ENCODE results near the gene MED28.
A peak's percentile ranks its signal among the peaks of the same experiment; 100 is the strongest.
"Not testable (repeated sequence)": the region's sequence is repeated elsewhere in the genome, so short reads cannot be mapped to it uniquely, and the experiment has no call there.

The MED28 gene

GRCh38 chr4:17619416-17620105, 5.1 kb downstream of the MED28 start:
- no peak for DNase-seq

DNA sequence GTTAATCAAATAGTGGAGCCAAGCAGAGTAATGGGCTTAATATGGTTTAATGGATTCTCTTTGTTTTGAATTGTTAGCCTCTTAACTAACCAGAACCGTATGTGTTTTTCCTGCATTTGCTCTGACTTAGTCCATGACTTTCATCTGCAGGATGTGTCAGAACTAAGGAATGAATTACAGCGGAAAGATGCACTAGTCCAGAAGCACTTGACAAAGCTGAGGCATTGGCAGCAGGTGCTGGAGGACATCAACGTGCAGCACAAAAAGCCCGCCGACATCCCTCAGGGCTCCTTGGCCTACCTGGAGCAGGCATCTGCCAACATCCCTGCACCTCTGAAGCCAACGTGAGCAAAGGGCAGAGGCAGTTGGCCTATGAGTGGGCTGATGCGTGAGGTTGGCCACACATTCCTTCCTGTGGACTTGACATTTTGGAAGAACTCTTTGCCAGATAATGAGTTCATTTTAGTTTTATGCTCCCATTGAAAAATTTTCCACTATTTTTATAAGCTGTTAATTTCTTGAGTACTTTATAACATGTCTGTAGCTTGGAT, 9.1 kb downstream of the MED28 start:
- DNase-seq, result no peak

- no peak for DNase-seq
These were observed 10.4 kb downstream of the MED28 start for GRCh38 chr4:17624821-17625220.

- no peak for DNase-seq
These were observed 15.8 kb downstream of the MED28 start for GRCh38 chr4:17630228-17630627.

DNA sequence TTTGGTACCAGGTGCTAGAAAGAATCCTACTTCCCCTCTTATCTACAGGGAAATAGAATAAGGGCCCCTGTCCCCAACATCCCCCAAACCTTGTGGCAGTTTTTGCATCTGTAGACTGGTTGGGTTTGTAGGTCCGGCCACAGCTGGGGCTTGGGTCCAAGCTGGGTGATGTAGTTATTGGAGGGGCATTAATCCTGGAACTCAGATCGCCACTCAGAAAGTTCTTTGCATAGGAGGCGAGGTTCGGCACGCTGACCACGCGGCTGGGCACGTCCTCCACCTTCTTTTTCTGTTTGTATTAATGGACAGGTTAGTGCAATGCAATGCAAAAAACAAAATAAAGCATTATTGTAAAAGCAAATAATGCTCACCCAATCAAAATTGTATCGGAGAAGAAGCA, 19.2 kb downstream of the MED28 start:
- no peak for DNase-seq

GRCh38 chr4:17635056-17635455, 20.6 kb downstream of the MED28 start:
- no peak for DNase-seq

GRCh38 chr4:17636341-17636695, 21.9 kb downstream of the MED28 start:
- no peak for DNase-seq

- DNase-seq, result peak; percentile 57
These were observed 22.5 kb downstream of the MED28 start for GRCh38 chr4:17636696-17637622.

DNA sequence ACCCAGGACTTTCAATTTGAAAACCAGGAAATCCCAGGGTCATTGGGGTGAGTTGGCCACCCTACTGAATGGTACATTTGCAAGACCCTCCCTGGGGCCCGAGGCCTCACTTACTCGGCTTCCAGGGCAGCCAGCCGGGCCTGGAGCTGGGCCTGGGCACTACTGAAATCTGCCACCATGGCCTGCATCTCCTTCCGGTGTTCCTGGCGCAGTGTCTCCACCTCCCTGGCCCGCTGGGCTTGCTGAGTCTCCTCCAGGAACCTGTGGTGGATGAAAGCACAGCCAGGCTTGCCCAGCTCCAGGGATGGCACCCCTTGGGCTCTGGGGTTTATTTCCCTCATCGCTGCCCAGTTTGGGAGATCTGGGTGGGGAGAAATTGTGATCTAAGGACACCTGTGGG, 24.7 kb downstream of the MED28 start:
- DNase-seq, result no peak

- DNase-seq, result no peak
These were observed 27.9 kb downstream of the MED28 start for GRCh38 chr4:17642398-17642783.

GRCh38 chr4:17646693-17647092, 32.3 kb downstream of the MED28 start:
- no peak for DNase-seq

DNA sequence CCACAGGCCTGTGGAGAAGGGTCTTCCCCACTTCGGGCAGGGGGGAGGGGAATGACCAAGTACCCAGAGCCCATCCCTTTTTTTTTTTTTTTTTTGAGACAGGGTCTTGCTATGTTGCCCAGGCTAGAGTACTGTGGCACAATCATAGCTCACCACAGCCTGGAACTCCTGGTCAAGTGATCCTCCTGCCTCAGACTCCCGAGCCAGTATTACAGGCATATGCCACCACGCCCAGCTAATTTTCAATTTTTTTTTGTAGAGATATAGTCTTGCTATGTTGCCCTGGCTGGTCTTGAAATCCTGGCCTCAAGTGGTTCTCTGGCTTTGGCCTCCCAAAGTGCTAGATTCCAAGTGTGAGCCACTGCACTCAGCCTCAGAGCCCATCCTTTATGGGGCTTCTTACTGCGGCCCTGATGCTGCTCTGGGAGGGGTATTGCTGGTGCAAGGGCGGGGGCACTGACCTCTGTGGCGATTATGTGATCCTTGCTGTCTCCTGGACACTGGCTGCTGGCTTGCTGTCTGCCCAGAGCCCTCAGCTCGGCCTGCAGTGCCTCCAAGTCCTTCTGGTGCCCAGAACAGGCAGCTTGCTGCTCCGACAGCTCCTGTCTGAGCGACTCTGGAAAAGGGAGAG, 32.9 kb downstream of the MED28 start:
- no peak for DNase-seq

DNA sequence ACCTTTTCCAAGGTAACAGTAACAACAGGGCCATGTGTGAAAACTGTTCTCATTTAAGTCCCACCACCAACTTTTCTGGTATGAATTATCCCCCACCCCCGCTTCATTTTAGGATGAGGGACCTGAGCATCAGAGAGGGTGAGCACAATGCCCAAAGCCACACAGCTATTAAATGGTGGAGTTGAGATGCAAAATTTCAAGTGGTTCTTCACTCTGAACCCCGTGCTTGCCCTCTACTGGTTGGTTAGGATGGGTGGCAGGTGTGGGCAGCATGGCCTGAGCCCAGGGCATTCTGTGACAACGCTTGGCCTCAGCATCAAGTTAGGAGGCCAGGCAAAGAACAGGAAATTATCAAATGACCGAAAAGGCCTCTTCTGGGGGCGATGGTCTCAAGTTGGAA, 33.5 kb downstream of the MED28 start:
- no peak for DNase-seq

DNA sequence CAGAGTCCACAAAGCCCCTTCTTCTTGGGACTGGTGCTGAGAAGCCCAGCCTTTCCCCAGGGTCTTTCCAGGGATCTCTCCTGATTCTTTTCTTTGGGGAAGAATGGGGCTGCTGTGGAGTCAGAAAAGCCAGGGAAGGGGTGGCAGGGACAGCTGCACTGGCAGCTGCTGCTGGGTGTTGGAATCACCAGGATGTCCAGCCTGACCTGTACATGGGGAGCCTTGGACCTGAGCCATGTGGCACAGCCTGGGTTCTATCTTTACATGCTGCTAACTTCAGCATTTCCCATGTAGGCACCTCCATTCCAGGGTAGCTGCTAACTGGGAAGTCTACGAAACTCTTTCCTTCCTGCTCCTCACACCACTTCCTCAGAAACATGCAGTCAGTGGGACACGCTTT, 36.0 kb downstream of the MED28 start:
- no peak for DNase-seq

DNA sequence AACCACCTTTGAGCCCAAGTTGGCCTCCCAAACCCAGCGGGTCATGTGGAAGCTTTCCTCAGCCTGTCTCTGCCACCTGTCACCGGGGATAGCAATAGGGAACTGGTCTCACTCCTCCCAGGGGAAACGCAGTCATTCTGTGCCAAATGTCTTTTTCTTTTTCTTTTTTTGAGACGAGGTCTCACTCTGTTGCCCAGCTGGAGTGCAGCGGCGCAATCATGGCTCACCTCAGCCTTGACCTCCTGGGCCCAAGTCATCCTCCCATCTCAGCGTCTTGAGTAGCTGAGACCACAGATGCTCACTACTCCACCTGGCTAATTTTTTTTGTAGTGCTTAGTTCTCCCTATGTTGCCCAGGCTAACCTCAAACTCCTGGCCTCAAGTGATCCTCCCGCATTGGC, 40.3 kb downstream of the MED28 start:
- DNase-seq, result no peak

- DNase-seq, result no peak
These were observed 42.6 kb downstream of the MED28 start for GRCh38 chr4:17657090-17657489.

DNA sequence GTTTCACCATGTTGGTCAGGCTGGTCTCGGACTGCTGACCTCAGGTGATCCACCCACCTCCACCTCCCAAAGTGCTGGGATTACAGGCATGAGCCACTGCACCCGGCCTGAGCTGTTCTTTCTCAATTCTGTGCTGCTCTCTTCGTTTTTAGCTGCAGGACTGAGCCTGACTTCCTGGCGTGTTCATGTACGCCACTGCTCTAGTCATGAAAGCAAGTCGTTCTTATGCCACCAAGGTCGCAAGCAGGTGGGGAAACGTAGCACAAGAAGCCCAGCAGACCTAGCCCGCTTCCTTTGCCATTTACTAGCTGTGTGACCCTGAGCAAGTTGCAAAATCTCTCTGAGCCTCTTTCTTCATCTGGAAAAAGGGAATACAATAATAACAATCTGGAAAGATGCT, 43.4 kb downstream of the MED28 start:
- DNase-seq, result no peak

DNA sequence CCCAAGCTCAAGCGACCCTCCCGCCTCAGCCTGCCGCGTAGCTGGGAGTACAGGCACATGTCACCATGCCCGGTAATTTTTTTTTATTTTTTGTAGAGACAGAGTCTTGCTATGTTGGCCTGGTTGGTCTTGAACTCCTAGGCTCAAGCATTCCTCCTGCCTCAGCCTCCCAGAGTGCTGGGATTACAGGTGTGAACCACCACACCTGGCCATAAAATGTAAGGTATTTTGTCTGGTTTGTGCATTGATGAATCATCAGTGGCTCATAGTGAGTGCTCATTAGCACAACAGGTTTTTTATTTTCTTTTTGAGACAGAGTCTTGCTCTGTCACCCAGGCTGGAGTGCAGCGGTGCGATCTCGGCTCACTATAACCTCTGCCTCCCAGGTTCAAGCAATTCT, 44.8 kb downstream of the MED28 start:
- not testable (repeated sequence) for DNase-seq

DNA sequence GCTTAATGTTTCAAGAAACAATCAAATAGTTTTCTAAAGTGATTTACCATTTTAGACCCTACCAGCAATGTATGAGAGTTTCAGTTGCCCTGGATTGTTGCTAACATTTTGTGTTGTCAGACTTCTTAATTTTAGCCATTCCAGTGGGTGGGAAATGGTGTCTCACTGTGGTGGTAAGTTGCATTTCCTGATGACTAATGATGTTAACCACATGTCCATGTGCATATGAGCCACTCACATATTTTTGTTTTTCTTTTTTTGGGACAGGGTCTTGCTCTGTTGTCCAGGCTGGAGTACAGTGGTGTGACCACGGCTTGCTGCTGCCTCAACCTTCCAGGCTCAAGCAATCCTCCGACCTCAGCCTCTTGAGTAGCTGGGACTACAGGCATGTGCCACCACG, 48.3 kb downstream of the MED28 start:
- DNase-seq, result no peak

DNA sequence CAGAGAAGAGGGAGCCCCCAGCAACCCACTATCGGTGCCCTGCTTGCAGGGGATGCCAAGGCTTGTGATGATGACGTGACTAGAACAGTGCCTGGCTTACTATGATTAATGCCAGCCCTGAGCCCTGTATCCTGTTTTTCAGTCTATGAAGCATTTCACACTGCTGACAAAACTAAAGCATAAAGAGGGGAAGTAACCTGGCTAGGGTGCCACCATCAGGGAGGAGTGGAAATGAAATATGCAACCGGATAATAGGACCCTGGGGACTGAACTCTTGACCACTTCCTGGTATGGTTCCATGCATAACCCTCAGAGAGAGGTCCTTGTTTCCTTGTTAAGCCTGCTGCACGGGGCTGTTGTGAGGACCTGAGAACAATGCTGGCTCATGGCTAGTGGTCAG, 50.3 kb downstream of the MED28 start:
- DNase-seq, result no peak

GRCh38 chr4:17665346-17665745, 50.9 kb downstream of the MED28 start:
- no peak for DNase-seq

DNA sequence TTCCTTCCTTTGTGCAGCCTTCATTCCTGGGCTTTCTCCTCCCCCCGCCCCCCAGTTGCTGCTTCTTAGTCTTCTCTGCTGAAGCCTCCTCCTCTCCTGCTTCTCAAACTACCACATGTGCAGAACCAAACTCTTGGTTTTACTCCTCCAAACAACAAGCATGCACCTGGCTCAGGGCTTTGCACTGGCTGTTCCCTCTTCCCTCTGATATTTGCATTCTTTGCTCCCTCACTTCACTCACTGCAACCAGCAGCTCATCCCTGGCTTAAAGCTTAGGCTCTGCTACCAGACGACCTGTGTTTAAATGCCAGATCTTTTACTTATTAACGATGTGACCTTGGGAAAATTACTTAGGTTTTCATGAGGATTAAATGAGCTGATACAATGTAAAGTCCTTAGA, 51.4 kb downstream of the MED28 start:
- DNase-seq, result no peak

DNA sequence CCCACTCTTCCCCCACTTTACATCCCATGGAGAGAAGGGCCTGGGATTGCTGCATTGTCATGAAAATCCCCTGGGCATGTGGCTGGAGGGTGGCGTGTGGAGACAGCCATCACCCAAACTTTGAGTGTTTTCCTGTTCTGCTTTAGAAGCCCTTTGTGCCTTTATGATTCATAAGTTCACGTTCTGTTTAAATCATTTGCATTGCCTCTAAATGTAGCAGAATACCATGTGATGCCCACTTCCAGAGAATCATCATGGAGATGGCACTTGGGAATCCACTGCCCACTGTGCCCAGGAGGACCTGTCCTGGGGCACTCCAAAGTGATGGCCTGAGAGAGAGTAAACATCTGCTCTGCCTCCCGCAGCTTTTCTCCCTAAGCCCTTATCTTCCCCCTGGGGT, 52.8 kb downstream of the MED28 start:
- DNase-seq, result no peak

Data from NCI-H345 (cell line).